ENCODE results near the gene FAM50B.

FAM50B gene

DNA sequence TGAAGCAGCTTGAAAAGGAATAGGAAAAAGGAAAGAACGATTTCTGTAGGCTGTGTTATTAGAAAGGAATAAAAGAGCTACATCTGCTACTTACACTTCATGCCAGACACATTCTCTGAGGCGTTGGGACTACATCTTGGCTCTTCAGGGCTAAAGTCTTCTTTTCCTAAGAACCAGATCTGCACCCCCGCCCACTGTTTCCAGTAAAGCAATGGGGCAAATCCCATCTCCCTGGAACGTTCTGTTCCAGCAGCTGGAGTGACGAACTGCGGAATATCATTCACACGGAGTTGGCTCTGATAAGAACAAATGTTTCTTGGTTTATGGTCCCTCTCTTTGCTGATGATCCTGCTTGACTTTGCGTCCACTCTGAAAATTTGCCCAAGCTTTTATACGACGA lies 26.9 kb downstream of the FAM50B start:
- DNase-seq: no peak

DNA sequence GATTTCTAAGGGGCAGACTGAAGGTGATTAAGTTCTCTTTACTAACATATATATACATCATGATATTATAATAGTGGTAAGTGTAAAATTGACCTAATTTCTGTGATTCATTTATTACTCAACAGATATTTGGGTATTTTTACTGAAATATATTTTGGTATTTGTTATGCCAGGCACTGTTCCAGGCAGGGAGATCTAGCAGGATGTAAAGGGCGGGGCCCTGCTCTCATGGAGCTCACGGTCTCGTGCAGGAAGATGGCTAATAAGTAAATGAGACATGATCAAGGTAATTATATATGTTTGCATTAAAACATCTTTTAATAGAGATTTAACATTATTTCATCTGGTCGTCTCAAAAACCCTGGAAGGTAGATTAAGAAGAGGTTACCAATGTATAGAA lies 27.7 kb downstream of the FAM50B start:
- DNase-seq: peak; percentile 30

DNA sequence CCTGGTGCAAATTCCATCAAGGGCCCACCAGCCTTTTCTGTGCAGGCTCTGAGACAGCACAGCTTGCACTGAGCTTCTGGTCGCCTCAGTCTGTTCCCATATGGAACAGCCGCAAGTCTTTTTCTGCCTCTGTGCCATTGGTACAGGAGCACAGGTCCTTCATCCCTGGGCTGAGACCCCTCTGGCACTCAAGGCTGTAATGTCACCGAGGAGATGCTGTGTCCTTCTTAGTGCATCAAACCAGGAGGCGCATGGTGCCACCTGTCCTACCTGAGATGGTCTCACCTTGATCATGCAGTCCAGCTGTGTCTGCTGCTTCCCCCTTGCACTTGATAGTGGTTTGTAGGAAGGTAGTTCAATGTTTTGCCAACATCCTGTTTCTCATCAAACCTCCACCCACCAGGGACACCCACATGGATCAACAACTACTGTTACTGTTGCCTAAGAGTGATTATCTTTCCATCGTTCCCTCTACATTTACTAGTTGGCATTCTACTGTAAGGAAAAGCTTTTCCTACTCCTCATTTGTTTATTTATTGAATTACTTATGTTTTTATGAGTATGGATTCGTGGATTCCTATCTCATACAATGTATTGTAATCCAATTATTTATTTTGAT lies 29.0 kb downstream of the FAM50B start:
- DNase-seq: no peak

DNA sequence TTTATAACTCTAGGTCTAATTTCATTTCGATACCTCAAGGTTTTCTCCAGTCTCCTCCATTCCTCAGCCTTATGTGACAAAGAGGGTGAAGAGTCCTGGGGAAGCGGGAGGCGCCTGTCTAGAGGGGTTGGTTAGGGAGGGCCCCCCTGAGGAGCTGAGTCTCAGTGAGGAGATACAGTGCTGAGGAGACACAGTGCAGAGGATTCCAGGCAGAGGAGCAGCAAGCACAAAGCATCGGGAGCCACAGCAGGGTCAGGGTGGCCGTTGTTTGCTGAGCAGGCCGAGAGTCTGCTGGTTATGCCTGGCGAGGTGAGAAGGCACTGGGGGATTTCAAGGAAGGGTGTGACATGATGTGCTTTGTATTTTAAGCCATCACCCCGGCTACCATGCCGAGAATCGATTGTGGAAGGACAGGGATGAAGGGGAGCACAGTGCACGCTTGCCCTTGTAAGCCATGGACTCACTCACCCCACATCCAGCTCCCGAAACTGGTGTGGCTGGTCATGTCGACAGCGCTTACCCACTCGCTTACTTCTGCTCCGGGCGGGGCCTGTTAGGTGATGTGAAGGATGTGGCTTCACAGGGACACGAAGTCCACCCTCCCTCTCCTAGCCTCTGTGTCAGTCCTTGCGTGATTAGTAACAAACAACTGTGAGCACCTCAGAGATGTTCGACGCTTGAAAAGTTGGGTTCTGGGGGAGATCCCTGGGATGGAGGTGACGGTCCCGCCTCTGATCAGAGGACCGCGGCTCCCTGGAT lies 30.2 kb downstream of the FAM50B start:
- no peak for DNase-seq

DNA sequence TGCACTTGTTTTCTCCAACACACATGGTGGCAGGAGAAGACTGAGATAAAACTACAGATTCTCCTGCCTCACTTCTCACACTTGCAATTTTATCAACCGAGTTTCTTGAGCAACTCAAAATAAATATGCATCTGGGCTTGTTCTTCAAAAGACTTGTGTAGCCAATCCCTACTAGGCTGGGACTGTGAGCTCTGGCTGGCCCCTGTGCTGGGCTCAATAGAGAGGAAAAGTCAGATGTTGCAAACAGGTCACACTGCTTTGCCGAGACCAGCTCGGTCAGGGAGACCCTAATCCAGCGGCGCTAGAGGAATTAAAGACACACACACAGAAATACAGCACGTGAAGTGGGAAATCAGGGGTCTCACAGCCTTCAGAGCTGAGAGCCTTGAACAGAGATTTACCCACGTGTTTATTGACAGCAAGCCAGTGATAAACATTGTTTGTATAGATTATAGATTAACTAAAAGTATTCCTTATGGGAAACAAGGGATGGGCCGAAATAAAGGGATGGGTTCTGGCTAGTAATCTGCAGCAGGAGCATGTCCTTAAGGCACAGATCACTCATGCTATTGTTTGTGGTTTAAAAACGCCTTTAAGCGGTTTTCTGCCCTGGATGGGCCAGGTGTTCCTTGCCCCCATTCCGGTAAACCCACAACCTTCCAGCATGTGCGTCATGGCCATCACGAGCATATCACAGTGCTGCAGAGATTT lies 32.7 kb downstream of the FAM50B start:
- DNase-seq: no peak

DNA sequence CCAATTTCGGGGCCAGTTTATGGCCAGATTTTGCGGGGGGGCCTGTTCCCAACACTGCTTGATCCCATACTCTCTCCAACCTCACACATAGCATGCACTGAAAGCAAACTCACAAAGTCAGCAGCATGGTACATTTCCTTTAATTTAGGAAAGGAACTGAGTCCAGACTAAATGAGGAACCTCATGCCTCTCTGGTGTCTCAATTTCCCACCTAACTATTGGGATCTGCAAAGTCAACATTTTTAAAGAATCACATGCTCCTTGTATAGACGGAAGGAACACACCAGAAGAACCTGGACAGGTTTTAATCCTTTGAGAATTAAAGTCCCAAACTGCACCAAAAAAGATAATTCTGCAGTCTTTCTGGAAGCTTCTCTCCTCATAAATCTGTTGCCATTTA lies 33.3 kb downstream of the FAM50B start:
- no peak for DNase-seq

DNA sequence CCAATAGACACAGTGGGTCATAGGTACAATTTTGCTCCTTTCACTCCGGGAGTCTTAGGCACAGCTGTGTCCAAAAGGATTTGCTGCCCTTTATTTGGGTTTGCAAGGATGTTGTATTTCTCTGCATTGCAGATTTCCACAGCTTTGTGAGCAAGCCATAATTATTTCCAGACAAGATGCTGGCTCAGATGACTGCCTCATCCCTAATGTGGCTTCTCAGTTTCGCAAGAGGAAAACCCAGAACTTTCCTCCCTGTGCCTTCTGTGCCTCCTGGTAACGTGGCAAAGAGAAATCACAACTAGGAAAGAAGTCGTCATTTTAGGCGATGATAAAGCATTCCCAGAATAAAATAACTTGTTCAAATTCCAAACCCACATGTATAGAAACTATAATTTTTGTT lies 33.7 kb downstream of the FAM50B start:
- DNase-seq: peak; percentile 54

DNA sequence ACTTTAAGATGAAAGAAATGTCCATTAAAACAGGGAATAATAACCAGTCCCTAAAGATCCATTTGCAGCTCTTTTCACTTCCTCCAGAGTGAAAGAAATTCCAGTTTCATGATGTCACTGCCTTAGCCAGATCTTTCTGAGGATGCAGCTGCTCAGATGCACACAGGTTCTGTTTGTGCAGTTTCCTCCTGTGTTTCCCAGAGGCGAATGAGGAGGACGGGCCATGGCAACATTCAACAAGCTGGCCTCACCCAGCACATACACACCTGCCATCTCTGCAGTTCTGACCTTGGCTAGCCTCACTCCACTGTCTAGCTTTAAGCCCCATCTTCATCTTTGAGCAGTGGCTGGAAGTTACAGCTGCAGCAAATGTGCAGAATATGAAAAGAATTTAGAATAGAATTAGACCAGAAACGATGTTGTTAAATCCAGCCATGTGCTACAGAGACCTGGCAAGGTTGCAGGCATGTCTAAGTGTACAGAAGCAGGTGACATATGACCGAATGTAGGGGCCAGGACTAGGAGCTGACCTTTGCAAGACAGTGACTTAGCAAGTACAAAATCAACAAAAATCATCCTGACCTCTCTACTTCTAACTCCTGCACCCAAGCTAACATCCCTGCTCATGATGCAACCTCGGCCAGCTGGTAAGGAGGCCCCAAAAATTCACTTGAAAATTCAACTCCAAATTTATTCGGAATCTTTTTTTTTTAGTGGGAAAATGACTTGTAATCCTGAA lies 35.0 kb downstream of the FAM50B start:
- DNase-seq: peak; percentile 56

DNA sequence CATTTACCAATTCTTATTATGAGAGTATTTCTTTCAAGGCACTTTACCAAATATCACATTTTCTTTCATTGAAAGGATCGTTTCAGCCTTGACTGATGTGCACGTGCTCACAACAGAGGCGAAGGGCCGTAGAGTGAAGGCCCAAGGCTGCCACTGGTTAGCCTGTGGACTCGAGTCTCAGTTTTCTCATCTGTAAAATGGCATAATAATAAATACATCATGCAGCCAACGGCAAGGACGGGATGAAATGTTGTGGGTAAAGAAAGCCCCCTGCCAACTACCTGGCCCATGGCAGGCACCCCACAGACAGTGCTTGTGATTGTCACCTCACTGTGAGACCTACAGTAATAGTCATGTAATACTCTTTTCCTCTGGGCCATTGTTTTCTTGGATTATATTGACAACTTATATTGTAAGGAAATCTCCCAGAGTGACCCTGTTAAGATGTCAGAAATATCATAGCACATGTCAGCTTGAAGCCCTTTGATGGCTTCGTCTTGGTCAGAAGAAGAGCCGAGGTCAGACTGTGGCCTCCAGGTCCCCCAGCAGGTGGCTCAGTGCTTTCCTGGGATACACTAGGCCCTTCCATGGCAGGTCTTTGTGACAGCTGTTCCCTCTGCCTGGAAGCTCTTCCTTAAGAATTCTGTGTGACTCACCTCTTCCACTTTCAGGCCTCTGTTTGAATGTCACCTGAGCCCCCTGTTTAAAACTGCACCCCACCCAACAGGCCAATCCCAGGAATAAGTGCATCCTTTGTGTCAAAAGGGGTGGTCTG lies 36.3 kb downstream of the FAM50B start:
- DNase-seq: no peak

DNA sequence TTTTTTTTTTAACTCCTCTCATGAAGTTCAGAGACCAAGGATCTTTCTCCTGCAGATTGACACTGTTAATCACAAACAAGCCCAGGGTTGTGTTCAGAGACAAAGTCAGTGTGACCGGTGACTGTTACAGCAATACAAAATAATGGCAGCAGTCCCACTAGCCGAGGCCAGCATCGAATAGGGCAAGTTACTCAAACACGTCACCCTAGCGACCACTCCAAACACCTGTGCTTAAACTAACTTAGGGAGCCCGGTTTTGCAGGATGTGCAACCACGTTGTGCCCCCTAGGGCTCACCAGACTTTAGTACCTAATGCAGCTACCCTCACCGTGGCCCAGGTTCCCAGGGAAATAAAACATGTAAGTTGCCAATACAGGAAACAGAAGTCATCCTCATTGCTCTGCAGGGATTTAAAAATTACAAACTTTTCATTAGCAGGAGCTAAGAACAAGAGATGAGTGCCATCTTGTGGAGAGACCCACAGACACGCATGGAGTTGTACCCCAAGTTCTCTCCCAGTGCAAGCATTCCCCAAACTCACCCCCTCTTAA lies 38.1 kb downstream of the FAM50B start:
- peak; percentile 48 for DNase-seq

DNA sequence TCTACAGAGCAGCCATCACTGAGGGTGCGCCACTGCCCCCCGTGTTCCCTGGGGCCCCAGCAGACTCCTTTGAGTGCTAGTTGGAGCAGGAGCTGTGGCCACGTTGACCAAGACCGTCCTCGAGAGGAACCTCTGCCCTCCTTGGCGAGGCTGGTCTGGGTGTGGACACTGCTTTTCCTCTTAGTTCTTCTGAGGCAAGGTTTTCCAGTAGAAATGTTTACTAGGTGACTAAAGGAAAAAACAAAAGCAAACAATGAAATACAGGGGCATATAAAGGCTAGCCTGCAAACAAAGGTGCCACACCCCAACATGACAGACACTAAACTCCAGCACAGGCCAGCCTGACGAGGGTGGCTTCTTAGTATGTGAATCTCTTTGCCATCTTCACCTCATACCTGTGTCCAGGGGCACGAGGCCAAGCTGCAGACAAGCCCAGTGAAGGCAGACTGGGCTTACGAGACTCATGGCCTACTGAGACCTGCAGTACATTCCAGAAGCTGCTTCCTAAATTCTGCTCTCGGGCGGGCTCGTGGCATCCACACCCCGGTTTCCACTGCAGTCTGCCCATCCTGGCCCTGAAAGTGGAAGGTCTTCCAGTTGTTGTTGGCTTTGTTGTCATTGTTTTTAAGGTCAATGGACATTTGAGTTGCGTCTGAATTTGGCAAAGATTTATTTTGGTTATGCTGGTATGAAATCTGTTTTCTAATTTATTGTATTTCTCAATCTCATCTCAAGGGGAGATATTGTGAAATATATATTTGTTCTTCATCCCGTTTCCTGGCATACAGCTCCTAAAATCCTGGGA lies 39.2 kb downstream of the FAM50B start:
- DNase-seq: no peak

DNA sequence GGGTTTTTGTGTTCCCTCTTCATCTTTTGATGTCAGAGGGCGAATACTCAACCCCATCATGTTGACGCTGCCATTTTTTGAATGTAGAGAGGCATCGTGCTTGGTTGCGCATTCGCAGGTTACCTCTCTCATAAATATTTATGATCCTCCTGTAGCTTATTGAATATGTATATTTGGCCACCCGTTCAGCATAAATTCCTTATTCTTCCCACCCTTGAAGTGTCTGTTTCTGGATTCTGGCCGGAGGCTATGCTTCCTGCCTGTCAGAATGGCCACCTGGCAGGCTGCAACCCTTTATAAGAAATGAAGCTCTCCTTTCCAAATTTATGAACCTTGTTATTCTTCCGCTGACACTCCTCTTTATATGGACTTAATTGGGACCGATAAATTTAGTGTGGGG lies 40.9 kb downstream of the FAM50B start:
- no peak for DNase-seq

DNA sequence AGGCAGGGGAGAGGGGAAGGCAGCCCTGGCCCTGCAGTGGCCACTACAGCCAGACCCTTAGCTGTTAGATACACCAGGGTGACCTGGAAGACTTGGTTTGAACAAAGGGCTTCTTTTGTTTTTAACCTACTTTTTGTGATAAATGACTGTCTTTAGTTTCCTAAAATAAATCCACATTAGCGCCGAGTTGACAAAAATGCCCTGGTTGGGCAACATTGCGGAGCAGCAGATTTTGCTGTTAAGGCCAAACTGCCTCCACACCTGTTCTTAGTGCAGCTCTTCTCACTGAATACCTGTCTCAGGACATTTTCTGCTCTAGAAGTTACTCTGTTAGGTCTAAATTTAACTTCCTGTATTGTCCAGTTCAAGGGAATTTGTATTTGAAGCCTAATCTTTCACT lies 42.7 kb downstream of the FAM50B start:
- no peak for DNase-seq

DNA sequence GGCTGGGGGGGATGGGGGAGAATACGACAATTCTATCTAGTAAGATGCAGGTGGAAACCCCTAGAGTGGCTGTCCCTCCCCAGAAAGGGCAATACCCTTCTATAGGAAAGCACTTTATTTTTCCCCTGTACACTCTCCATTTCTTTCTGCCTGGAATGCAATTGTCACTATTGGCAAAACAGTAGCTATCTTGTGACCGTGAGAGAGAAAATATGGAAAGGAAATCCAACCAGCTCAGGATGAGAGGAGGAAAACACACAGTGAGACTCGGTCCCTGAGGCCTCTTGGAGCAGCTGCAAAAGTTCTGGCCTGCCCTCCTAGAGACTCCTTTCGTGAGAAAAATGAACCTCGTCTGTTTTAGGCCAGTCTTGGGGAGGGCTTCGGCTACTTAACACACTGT lies 43.4 kb downstream of the FAM50B start:
- no peak for DNase-seq

DNA sequence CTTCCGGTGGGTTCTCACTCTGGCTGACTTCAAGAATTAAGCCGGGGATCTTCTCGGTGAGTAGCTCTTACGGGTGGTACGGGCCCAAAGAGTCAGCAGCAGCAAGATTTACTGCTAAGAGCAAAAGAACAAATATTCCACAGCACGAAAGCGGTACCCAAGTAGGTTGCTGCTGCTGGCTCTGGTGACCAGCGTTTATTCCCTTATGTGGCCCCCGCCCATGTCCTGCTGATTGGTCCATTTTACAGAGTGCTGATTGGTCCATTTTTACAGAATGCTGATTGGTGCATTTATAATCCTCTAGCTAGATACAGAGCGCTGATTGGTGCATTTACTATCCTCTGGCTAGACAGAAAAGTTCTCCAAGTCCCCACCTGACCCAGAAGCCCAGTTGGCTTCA lies 44.3 kb downstream of the FAM50B start:
- no peak for DNase-seq

DNA sequence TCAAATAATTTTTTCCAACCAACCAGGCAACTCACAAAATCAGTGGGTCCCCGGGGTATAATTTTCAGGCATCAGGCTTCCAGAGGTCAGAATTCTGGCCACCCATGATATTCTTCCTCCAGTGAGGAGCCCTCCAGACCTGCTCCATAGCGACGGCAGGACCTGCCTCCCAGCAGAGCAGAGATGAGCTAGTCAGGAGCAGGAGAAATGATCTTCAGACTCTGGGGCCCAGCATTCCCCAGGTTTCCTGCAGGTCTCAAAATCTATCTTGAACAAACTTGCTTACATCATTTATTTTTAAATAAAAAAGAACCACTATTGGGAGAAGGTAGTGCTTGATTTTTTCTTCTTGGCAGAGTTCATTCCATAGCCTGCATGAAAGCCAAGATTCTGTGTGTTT lies 44.7 kb downstream of the FAM50B start:
- no peak for DNase-seq

DNA sequence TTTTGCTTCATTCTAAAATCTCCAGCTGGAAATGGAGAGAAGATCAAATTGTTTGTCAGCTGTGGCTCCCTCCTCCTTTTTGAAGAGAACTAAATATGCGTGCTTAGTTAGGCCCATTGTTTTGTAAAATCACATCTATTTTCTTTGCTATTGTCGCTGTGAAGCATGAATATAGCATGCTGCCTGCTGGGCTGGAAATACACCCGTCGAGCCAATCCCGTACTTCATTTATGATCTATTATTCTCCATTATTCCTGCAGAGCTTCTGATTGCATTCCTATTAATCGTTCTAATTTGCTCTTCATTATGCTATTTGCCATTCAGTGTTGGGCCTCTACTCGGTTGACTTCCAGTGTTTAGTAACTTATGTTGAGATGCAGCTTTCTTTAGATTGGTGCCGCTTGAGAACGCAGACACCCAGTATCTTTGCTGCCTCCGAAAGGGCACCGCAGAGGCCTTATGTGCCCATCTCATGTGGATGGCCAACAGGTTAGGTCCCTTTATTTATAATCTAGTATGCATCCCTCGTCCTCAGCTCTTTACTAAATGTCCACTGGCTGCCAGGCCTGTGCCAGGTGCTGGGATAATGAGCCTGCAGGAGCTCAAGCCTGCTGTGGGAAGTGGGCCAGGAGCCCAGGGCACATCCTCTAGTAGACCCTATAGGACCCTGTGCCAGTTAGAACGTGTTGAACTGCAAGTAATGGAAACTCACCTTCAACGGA lies 45.6 kb downstream of the FAM50B start:
- DNase-seq: no peak

DNA sequence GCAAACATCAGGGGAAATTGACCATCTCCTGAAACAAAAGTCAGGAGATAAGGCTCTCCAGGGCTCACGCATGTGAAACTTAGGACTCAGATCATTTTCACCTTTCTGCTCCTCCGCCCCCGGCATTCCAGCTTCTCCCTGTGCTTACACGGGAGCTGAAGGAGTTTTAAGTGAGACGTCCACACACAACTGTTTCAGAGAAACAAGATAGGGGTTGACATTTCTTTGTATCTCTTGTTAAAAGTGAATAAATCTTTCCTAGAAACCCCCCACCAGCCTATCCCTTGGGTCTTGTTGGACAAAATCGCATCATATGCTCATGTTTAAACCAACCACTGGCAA lies 46.1 kb downstream of the FAM50B start:
- no peak for DNase-seq

DNA sequence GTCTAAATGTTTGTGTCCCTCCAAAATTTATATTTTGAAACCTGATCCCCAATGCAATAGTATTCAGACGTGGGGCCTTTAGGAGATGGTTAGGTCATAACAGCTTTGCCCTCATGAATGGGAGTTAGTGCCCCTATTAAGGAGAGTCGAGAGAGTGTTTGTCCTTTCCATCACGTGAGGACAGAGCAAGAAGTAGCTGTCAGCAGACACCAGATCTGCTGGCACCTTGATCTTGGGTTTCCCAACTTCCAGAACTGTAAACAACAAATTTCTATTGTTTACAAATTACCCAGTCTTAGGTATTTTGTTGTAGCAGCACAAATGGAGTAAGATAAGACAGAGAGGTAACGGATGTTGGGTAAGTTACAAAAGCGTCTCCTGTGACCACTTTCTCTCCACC lies 46.6 kb downstream of the FAM50B start:
- DNase-seq: no peak

DNA sequence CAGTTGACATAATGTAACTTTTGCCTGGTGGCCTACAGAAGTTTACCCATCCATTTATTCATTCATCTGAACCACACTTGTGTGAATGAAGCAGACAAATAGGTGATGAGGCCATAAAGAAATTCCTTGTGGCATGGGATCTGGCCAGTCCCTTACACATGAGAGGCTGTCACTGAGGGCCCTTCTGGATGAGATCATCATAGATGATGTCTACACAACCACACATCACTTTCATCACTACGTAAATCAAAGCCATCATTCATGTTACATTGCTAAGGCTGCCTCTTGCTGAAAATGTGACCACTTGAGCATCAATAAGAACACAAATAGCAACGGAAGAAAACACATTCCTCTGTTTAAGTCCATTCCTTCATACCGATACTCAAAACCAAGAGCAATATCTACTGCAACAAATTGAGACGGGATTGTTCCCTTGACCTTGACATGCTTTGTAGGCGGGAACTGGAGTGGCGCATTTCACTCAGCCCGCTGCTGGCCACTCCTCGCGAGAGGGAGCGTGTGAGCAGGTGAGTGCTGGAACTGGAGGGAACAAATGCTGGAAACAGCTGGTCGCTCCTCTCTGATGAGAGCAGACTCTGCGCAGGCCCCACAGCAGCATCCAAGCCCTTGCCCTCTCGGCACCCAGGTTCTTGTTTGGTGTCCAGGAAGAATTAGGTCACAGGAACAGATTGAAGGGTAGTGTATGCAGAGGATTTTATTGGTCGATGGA lies 49.3 kb downstream of the FAM50B start:
- DNase-seq: no peak
